Keratinocyte (primary cell): ENCODE data around the gene SLC44A1.

ENCODE experiments used
- EZH2 ChIP-seq: IDR thresholded peaks from one replicate; pipeline ENCODE4 v1.6.1; 2012; ENCODE audit warnings: inconsistent platforms, mild to moderate bottlenecking, low read length, moderate library complexity
- TF ChIP-seq, protein P1 (sequence below), 3 experiments: IDR thresholded peaks in 1 of 3; conservative IDR thresholded peaks in 1 of 3; optimal IDR thresholded peaks in 1 of 3; 2 replicates in 2 of 3; 3 replicates in 1 of 3; pipeline versions ENCODE3 to v1.5.1; 2011; ENCODE audit warnings: low read length in 3 of 3, mild to moderate bottlenecking in 3 of 3, moderate library complexity in 2 of 3, control low read depth in 1 of 3, inconsistent platforms in 1 of 3; ENCODE audit not compliant: insufficient read depth in 2 of 3; ENCODE audit errors: extremely low read depth in 1 of 3

DNA sequence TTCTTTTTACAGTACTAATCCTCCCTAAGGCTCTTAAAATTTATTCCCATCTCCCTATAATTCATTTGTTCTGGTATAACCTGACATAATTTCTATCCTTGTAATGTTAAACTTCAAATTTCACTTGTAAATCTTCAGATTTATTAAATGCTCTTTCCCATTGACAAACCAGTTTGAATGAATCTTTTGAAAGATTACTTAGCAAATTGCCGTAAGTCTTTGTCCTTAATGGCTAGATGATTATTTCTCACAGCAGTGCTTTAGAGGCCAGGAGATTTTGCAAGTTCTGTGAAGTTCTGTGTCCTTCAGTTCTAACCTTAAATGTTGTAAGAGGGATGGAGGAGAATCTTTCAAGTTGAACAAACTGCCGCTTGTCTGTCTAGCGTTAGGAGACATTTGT lies 4.2 kb downstream of the SLC44A1 start:
- TF ChIP-seq, protein P1, sequence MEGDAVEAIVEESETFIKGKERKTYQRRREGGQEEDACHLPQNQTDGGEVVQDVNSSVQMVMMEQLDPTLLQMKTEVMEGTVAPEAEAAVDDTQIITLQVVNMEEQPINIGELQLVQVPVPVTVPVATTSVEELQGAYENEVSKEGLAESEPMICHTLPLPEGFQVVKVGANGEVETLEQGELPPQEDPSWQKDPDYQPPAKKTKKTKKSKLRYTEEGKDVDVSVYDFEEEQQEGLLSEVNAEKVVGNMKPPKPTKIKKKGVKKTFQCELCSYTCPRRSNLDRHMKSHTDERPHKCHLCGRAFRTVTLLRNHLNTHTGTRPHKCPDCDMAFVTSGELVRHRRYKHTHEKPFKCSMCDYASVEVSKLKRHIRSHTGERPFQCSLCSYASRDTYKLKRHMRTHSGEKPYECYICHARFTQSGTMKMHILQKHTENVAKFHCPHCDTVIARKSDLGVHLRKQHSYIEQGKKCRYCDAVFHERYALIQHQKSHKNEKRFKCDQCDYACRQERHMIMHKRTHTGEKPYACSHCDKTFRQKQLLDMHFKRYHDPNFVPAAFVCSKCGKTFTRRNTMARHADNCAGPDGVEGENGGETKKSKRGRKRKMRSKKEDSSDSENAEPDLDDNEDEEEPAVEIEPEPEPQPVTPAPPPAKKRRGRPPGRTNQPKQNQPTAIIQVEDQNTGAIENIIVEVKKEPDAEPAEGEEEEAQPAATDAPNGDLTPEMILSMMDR (optimal IDR thresholded peaks at IDR 0.05 in 1 of 3, IDR thresholded peaks at IDR 0.05 in 1 of 3, conservative IDR thresholded peaks at IDR 0.05 in 1 of 3; ENCODE audit: extremely low read depth in 1 of 3, insufficient read depth in 2 of 3, low read length in 3 of 3): no peak
- TF ChIP-seq EZH2: no peak
